ENCODE measurements around the gene MBOAT1. TPM values are rescaled to one million over a fixed set of nuclear protein-coding genes. Genes with fewer than 3 reads are reported as not detected.

MBOAT1 gene
- total and polyA plus RNA-seq, 7 donors, result 0.31 to 2.7 (median 0.84) TPM

GRCh38 chr6:20255428-20255827 lies 43.2 kb upstream of the MBOAT1 start:
- ATAC-seq (no peak), DNase-seq (no peak)
- Histone ChIP-seq H3K27me3 (ENCODE audit: insufficient read depth in 3 of 3, low read length in 2 of 3) (no peaks in the 10 kb centered on the region), H3K4me1 (no peaks in the 10 kb centered on the region), H3K4me3 (no peak overlapping the region), H3K36me3 (ENCODE audit: insufficient read depth in 1 of 2, low read depth in 1 of 2) (no peaks in the 10 kb centered on the region), H3K9me3 (no peaks in the 10 kb centered on the region), H3K27ac (no peak overlapping the region)
- TF ChIP-seq CTCF (IDR thresholded peaks at IDR 0.05), result no peak
- intact Hi-C loops (cut with DNase I), result no loop called here

GRCh38 chr6:20254295-20254694 lies 42.0 kb upstream of the MBOAT1 start:
- H3K4me3 ChIP-seq, result no peak overlapping the region
- intact Hi-C loops (cut with DNase I), result no loop called here
- H3K9me3 ChIP-seq, result no peaks in the 10 kb centered on the region
- H3K27me3 ChIP-seq (ENCODE audit: insufficient read depth in 3 of 3, low read length in 2 of 3), result no peaks in the 10 kb centered on the region
- TF ChIP-seq CTCF (IDR thresholded peaks at IDR 0.05), result no peak
- ATAC-seq (no peak), DNase-seq (no peak)
- H3K27ac ChIP-seq, result no peak overlapping the region
- H3K4me1 ChIP-seq, result no peaks in the 10 kb centered on the region
- no peaks in the 10 kb centered on the region for H3K36me3 ChIP-seq (ENCODE audit: insufficient read depth in 1 of 2, low read depth in 1 of 2)

- H3K27ac ChIP-seq, result no peak overlapping the region
- no peaks in the 10 kb centered on the region for H3K4me1 ChIP-seq
- intact Hi-C loops (cut with DNase I), result no loop called here
- no peak overlapping the region for H3K4me3 ChIP-seq
- no peaks in the 10 kb centered on the region for H3K27me3 ChIP-seq (ENCODE audit: insufficient read depth in 3 of 3, low read length in 2 of 3)
- 58 to 71% (median 68%) methylated on average over 2 of the region's 2 CpGs for WGBS, 3 donors
- no peak for TF ChIP-seq CTCF (IDR thresholded peaks at IDR 0.05)
- H3K36me3 ChIP-seq (ENCODE audit: insufficient read depth in 1 of 2, low read depth in 1 of 2), result no peaks in the 10 kb centered on the region
- no peak for ATAC-seq
- DNase-seq, result no peak
- no peaks in the 10 kb centered on the region for H3K9me3 ChIP-seq
Observed at GRCh38 chr6:20253021-20253420, 40.8 kb upstream of the MBOAT1 start.

GRCh38 chr6:20252311-20252710 lies 40.0 kb upstream of the MBOAT1 start:
- H3K27me3 ChIP-seq (ENCODE audit: insufficient read depth in 3 of 3, low read length in 2 of 3), result no peaks in the 10 kb centered on the region
- intact Hi-C loops (cut with DNase I), result no loop called here
- no peaks in the 10 kb centered on the region for H3K4me1 ChIP-seq
- no peaks in the 10 kb centered on the region for H3K36me3 ChIP-seq (ENCODE audit: insufficient read depth in 1 of 2, low read depth in 1 of 2)
- no peak for DNase-seq
- no peaks in the 10 kb centered on the region for H3K9me3 ChIP-seq
- TF ChIP-seq CTCF (IDR thresholded peaks at IDR 0.05), result no peak
- H3K27ac ChIP-seq, result no peak overlapping the region
- no peak overlapping the region for H3K4me3 ChIP-seq
- WGBS, 3 donors, result 75 to 83% (median 80%) methylated on average over 6 of the region's 6 CpGs
- no peak for ATAC-seq

- no peak overlapping the region for H3K27ac ChIP-seq
- DNase-seq (no peak), ATAC-seq (no peak)
- no peaks in the 10 kb centered on the region for H3K9me3 ChIP-seq
- no peaks in the 10 kb centered on the region for H3K36me3 ChIP-seq (ENCODE audit: insufficient read depth in 1 of 2, low read depth in 1 of 2)
- intact Hi-C loops (cut with DNase I), result no loop called here
- H3K4me1 ChIP-seq, result no peaks in the 10 kb centered on the region
- TF ChIP-seq CTCF (IDR thresholded peaks at IDR 0.05), result no peak
- no peaks in the 10 kb centered on the region for H3K27me3 ChIP-seq (ENCODE audit: insufficient read depth in 3 of 3, low read length in 2 of 3)
- WGBS, 3 donors, result 82 to 86% (median 83%) methylated on average over 5 of the region's 5 CpGs
- H3K4me3 ChIP-seq, result no peak overlapping the region
Observed at GRCh38 chr6:20251525-20251924, 39.3 kb upstream of the MBOAT1 start.
